Tibial artery (tissue), 4 donors: ENCODE results near the gene ALAD.

ENCODE experiments used
- DNase-seq, 2 donors: peaks; one replicate each; pipeline ENCODE4 v3.0.0-alpha.2; 2019
- H3K27ac ChIP-seq, 2 donors: fragments of 200-600 bp; sonication (generic) in 1 of 2; 1 replicate in 1 of 2; 2 replicates in 1 of 2; pipeline ENCODE4 v1.5.1; 2018 to 2019; ENCODE audit warnings: mild to moderate bottlenecking in 1 of 2
- H3K27me3 ChIP-seq, 2 donors: fragments of 200-600 bp; sonication (generic) in 1 of 2; one replicate each; pipeline versions ENCODE4 v1.5.1 to v1.6.0; 2016 to 2019
- H3K36me3 ChIP-seq, 3 donors: fragments of 200-600 bp; sonication (generic) in 2 of 3; one replicate each; pipeline ENCODE4 v1.5.1; 2016 to 2019; ENCODE audit warnings: mild to moderate bottlenecking in 2 of 3
- H3K4me1 ChIP-seq, 4 donors: fragments of 200-600 bp; sonication (generic) in 2 of 4; 1 replicate in 3 of 4; 2 replicates in 1 of 4; pipeline ENCODE4 v1.5.1; 2016 to 2019
- H3K4me3 ChIP-seq, 2 donors: fragments of 200-600 bp; sonication (generic) in 1 of 2; 1 replicate in 1 of 2; 2 replicates in 1 of 2; pipeline ENCODE4 v1.5.1; 2018 to 2019; ENCODE audit warnings: mild to moderate bottlenecking in 2 of 2
- H3K9me3 ChIP-seq, 3 donors: fragments of 200-600 bp; sonication (generic) in 1 of 3; one replicate each; pipeline ENCODE4 v1.5.1; 2016 to 2019
- intact Hi-C: fragments of 100-400 bp; cut with DNase I; formaldehyde crosslinking; loops from one replicate; pipeline ENCODE4 v1.15.0; 2023; ENCODE audit warnings: low total_unique reads
- TF ChIP-seq, protein P1 (sequence below), 2 experiments: fragments of 200-600 bp in 1 of 2; fragments of 450-650 bp in 1 of 2; IDR thresholded peaks; one replicate each; pipeline ENCODE4 v1.5.1; 2017 to 2019; ENCODE audit warnings: antibody characterized with exemption in 2 of 2, mild to moderate bottlenecking in 1 of 2, moderate library complexity in 1 of 2

ALAD gene

DNA sequence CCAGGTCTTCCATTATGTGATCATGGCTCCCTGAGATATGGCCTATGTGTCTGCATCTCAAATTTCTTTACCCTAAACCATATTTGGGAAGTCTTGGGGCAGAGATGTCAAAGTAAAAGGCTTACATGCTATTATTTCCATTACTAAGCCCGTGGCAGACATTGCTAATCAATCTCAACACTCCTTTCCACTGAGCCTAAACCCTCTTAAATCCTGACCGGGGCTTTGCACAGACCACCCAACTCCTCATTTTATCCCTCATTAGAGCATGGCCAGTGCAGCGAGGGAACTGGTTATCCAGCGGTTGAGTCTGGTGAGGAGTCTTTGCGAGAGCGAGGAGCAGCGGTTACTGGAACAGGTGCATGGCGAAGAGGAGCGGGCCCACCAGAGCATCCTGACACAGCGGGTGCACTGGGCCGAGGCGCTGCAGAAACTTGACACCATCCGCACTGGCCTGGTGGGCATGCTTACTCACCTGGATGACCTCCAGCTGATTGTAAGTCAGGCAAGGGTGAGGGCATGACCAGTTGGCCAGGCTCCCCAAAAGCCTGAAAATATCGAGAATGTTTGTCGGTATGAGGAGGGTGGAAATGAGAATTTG, 40.7 kb downstream of the ALAD start:
- intact Hi-C loops: no loop called here
- Histone ChIP-seq H3K9me3 (no peaks in the 10 kb centered on the region), H3K4me3 (no peak overlapping the region), H3K27ac (no peak overlapping the region), H3K4me1 (no peaks in the 10 kb centered on the region), H3K36me3 (no peaks in the 10 kb centered on the region), H3K27me3 (peaks cover 0 to 5% of the 10 kb centered on the region in 2 donors)
- no peak for DNase-seq
- TF ChIP-seq, protein P1, sequence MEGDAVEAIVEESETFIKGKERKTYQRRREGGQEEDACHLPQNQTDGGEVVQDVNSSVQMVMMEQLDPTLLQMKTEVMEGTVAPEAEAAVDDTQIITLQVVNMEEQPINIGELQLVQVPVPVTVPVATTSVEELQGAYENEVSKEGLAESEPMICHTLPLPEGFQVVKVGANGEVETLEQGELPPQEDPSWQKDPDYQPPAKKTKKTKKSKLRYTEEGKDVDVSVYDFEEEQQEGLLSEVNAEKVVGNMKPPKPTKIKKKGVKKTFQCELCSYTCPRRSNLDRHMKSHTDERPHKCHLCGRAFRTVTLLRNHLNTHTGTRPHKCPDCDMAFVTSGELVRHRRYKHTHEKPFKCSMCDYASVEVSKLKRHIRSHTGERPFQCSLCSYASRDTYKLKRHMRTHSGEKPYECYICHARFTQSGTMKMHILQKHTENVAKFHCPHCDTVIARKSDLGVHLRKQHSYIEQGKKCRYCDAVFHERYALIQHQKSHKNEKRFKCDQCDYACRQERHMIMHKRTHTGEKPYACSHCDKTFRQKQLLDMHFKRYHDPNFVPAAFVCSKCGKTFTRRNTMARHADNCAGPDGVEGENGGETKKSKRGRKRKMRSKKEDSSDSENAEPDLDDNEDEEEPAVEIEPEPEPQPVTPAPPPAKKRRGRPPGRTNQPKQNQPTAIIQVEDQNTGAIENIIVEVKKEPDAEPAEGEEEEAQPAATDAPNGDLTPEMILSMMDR (IDR thresholded peaks at IDR 0.05): no peak

DNA sequence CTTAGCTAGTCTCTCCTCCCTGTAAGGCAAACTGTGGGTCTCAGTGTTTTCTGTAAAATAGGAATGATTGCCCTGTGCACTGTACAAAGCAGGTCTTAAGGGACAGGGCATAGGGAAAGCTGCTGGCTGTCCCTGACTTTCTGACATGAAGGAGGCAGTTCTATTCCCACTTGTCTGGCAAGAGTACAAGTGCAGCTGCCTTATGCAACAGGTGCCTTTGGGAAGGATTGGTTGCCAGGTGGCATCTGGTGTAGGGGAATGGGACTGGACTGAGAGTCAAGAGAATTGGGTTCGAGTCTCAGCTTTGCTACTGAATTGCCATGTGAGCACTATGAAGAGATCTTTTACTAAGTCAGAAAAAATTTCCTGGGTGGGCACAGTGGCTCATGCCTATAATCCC, 41.7 kb downstream of the ALAD start:
- DNase-seq: no peak
- no peaks in the 10 kb centered on the region for H3K36me3 ChIP-seq
- no peak overlapping the region for H3K4me3 ChIP-seq
- peaks cover 0 to 5% of the 10 kb centered on the region in 2 donors for H3K27me3 ChIP-seq
- H3K4me1 ChIP-seq: no peaks in the 10 kb centered on the region
- TF ChIP-seq, protein P1 (IDR thresholded peaks at IDR 0.05): no peak
- H3K27ac ChIP-seq: no peak overlapping the region
- intact Hi-C loops: no loop called here
- H3K9me3 ChIP-seq: no peaks in the 10 kb centered on the region

DNA sequence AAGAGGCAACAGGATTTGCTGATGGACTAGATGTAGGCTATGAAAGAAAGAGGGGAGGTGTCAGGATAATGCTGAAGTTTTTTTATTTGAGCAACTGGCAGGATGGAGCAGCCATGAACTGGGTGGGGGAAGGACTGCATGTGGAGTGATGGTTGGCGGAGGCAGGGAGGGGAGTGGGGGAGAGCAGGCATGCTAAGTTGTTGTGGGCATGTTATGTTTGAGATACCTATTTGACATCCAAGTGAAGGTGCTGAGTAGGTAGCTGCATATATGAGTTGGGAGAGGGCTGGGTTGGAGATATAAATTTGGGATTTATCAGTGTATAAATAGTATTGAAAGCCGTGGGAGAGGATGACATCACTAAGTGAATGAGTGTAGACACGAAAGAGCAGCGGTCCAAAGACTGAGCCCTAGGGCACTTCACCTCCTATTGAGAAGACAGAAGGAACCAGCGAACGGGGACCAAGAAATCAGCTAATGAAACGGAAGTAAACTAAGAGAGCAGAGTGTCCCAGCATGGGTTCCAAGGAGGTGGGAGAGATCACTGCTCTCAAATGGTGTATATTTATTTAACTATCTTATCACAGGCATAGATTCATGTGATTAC, 44.3 kb downstream of the ALAD start:
- Histone ChIP-seq H3K4me3 (no peak overlapping the region), H3K36me3 (no peaks in the 10 kb centered on the region), H3K27me3 (peaks cover 0 to 5% of the 10 kb centered on the region in 2 donors), H3K4me1 (no peaks in the 10 kb centered on the region), H3K9me3 (no peaks in the 10 kb centered on the region), H3K27ac (no peak overlapping the region)
- intact Hi-C loops: no loop called here
- TF ChIP-seq, protein P1 (IDR thresholded peaks at IDR 0.05): no peak
- no peak for DNase-seq

DNA sequence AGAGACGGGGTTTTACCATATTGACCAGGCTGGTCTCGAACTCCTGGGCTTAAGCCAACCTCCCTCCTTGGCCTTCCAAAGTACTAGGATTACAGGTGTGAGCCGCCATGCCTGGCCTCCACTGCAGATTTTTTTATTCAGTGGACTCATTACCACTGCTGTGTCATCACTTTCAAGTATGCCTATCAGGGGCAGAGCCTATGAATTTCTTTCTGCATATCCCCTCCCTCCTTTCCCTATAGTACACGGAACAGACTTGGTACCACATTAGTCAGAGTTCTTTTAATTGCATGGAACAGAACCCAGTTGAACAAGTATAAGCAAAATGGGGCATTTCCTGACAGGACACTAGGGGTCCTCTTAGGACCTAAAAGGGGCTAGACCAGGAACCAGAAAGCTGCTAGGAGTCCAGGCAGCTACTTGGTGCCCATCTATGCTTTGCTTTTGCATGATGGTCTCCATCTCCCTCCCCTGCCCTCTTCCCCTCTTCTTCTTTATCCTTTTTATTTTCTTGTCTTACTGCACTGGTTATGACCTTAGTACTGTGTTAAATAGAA, 46.0 kb downstream of the ALAD start:
- no peak overlapping the region for H3K4me3 ChIP-seq
- H3K9me3 ChIP-seq: no peaks in the 10 kb centered on the region
- H3K4me1 ChIP-seq: peaks cover 0 to 4% (median 3%) of the 10 kb centered on the region in 4 donors
- TF ChIP-seq, protein P1 (IDR thresholded peaks at IDR 0.05): no peak
- intact Hi-C loops: no loop called here
- H3K36me3 ChIP-seq: no peaks in the 10 kb centered on the region
- DNase-seq: no peak
- no peak overlapping the region for H3K27ac ChIP-seq
- peaks cover 0 to 5% of the 10 kb centered on the region in 2 donors for H3K27me3 ChIP-seq

DNA sequence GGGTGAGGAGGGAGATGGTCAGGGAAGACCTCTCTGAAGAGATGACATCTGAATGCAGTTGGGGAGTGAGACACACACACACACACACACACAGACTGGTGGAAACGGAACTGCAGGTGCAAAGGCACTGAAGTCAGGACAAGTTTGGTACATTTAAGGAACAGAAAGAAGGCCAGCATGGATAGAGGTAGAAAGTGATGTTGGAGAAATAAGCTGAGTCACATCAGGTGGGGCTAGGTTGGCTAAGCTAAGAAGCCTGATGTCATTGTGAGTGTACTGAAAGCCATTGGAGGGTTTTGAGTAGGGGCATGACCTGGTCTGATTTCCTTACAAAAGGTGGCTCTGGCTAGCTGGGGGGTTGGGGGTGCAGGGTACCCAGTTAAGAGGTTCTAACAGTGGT, 48.7 kb downstream of the ALAD start:
- Histone ChIP-seq H3K27me3 (peaks cover 0 to 5% of the 10 kb centered on the region in 2 donors), H3K9me3 (no peaks in the 10 kb centered on the region), H3K36me3 (no peaks in the 10 kb centered on the region), H3K4me1 (peaks cover 0 to 15% (median 11%) of the 10 kb centered on the region in 4 donors), H3K27ac (no peak overlapping the region), H3K4me3 (no peak overlapping the region)
- TF ChIP-seq, protein P1 (IDR thresholded peaks at IDR 0.05): no peak
- no peak for DNase-seq
- intact Hi-C loops: loop anchor here (5.0 kb wide), 1 partner anchor 240 kb away; no protein-coding TSS in a partner anchor
